Activated T-helper 9 cell treated with anti-CD3 and anti-CD28 coated beads, Interleukin-2, amount 50 U/mL, for 16 hours (primary cell): ENCODE results near the gene MAN1C1.
"Not testable (repeated sequence)": the region's sequence is repeated elsewhere in the genome, so short reads cannot be mapped to it uniquely, and the experiment has no call there.

Source experiments
- DNase-seq: peaks from one replicate; pipeline ENCODE4 v3.0.0-alpha.2; 2020; ENCODE audit warnings: low read depth

Gene MAN1C1

GRCh38 chr1:25634896-25635295, 18.3 kb downstream of the MAN1C1 start:
- DNase-seq, result no peak

- not testable (repeated sequence) for DNase-seq
These were observed 19.6 kb downstream of the MAN1C1 start for GRCh38 chr1:25636141-25636540.

- DNase-seq, result no peak
These were observed 24.2 kb downstream of the MAN1C1 start for GRCh38 chr1:25640646-25641328.

GRCh38 chr1:25641329-25641725, 24.7 kb downstream of the MAN1C1 start:
- DNase-seq, result no peak

DNA sequence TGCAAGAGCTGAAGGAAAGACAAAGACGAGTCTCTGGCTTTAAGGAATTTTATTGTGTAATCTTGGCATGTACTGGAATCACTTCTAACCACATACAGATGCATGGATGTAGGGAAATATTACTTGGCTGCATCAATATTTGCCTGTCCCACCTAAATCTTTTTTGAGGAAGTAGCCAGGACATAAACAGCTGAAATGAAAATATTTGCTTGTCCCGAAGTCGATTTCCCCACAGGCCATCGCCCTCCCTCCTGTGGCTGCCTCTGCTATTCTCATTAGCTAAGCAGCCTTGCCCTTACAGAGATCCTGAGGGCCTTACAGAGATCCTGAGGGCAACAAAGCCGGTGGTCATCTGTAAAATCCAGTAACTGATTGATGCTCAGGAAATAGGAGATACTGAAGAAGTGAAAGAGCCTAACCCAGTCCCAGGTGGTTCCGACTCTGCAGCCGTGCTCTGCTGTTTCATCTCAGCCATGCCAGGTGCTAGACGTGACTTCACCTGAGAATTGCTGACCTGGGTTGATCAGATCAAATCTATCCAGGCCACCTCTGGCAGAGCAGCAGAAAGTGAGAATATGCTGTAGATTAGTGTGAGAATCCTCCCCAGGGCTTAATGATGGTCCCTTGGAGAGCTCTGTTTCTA, 25.5 kb downstream of the MAN1C1 start:
- DNase-seq, result no peak

DNA sequence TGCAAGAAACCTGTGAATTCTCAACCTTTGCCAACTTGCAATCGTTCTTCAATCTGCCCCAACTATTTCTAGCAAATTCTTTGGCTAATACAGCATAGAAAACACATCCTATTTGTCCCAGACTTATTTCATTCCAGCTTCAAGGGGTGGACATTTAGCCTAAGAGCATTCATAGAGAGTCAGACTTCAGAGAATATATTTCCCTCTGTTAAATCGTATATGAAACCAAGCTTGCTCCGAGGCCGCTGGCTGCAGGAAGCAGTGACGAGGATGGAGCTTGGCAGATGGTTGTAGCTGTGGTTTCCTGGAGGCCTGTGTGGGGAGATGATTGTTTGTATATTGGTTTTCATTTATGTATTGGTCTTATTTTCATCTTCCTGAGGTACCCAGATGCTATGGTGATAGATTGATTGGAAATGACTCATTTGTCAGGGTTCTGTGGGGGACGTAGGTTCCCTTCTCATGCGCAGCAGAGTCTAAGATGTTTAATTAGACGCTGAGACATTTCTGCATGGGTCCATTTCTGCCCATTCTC, 26.1 kb downstream of the MAN1C1 start:
- DNase-seq, result peak; percentile 47

GRCh38 chr1:25643929-25644328, 27.3 kb downstream of the MAN1C1 start:
- no peak for DNase-seq

GRCh38 chr1:25644962-25645361, 28.4 kb downstream of the MAN1C1 start:
- DNase-seq, result no peak

GRCh38 chr1:25645637-25646400, 29.2 kb downstream of the MAN1C1 start:
- no peak for DNase-seq

- no peak for DNase-seq
These were observed 30.5 kb downstream of the MAN1C1 start for GRCh38 chr1:25647106-25647505.

- DNase-seq, result no peak
These were observed 31.3 kb downstream of the MAN1C1 start for GRCh38 chr1:25647863-25648262.

- DNase-seq, result no peak
These were observed 32.3 kb downstream of the MAN1C1 start for GRCh38 chr1:25648681-25649440.

GRCh38 chr1:25649505-25650288, 33.1 kb downstream of the MAN1C1 start:
- no peak for DNase-seq

DNA sequence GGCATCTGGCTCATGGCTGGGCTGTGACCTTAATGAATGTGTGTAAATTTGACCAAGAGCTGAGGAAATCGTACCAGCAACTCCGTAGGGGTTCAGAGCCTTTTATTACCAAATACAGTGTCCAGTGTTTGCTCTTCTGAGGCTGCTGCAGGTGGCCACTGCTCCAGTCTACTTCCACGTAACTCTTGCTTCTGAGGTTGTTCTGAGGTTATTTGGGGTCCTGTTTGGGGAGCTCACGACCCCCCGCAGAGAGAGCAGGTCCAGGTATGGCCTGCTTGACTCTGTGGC, 33.6 kb downstream of the MAN1C1 start:
- no peak for DNase-seq

GRCh38 chr1:25651036-25651640, 34.5 kb downstream of the MAN1C1 start:
- DNase-seq, result no peak

- no peak for DNase-seq
These were observed 35.5 kb downstream of the MAN1C1 start for GRCh38 chr1:25651824-25652741.

DNA sequence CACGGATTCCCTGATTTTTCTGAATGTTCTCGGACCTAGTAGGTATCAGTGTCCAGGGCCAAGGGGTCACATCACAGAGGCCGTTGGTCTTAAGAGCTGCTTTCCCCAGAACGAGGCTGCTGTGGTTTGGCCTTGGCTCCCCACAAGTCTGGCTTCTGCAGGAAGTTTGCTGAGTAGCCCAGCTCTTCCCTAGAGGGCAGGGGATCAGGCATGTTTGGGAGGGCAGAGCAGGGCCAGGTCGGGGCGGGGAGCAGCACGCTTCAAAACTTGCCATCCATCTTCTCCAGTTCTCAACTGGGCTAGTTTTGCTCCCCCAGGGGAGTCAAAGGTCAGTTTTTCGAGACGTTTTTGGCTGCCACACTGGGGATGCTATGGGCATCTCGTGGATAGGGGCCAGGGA, 37.0 kb downstream of the MAN1C1 start:
- no peak for DNase-seq

DNA sequence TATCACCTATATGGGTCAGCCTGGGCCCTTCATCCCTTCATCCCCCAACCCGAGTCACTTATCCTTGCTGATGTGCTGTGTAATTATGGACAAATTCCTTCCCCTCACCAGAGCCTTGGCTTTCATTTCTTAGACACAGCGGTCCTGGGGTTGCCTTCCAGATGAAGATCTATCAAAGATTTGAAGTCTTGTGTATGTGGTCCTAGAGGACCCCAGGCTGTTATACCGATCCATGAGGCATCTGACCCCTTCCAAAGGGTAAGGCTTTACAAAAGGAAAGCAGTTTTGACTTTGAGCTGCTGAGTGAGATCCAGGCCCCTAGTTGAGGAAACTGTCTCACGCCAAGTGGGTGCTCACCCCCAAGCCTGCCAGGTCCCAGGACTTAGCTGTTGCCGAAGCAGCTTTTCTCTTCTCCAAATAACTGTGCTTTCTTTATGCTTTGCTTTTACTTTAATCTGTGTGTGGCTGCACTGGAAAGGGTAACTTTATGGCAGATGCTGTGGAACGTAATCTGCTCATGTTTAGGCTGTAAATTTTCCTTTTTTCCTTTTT, 37.6 kb downstream of the MAN1C1 start:
- no peak for DNase-seq

DNA sequence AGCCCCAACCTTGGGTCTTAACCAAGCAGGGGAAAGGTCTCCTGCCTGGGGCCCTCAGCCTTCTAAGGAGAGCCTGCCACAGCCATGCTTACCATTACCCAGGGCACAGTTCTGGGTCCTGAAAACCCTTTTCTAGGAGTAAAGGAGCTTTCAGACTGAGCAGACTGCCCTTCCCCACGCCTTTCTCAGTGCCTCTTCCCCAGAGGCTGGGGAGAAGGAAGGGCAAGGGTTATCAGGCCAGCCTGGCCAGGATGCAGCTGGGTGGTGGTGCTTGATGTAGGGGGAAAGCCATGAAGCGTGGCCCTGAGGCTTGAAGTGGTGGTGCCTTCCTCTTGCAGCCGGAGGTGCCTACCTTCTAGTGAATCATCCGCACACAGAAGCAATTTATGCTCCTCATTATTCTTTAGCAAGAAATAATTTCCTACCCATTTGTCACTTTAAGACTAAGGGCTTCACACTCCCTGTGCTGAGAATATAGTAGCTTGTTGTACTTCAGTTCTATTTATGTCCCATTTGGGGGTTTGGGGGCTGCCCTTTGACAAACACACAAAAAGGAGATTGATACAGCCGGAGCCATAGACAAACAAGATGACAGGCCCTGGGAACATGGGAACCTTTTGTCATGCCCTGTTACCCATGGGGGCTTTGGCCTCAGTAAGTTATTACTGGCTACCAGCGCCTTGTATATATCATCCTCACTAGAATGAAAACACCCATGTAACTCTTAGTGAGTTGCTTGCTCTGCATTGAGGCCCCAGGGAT, 40.7 kb downstream of the MAN1C1 start:
- no peak for DNase-seq
